Ovary (tissue), 9 donors: ENCODE measurements around the gene TNNC1. TPM values are rescaled to one million over a fixed set of nuclear protein-coding genes. Genes with fewer than 3 reads are reported as not detected.

Experiments
- DNase-seq, 5 donors: peaks; one replicate each; pipeline ENCODE4 v3.0.0-alpha.2; 2019 to 2020
- H3K27ac ChIP-seq, 2 donors: fragments of 200-600 bp; one replicate each; pipeline versions ENCODE4 v1.5.1 to v1.8.0; 2019 to 2022
- H3K27me3 ChIP-seq: fragments of 200-600 bp; one replicate; pipeline ENCODE4 v1.8.0; 2022
- H3K36me3 ChIP-seq: fragments of 200-600 bp; sonication (generic); one replicate; pipeline ENCODE4 v1.5.1; 2019
- H3K4me1 ChIP-seq: one replicate; pipeline ENCODE4 v1.8.1; 2013; ENCODE audit warnings: mild to moderate bottlenecking, moderate library complexity; ENCODE audit not compliant: insufficient read depth
- H3K4me3 ChIP-seq: fragments of 200-600 bp; sonication (generic); one replicate; pipeline ENCODE4 v1.5.1; 2017
- H3K9me3 ChIP-seq, 2 donors: fragments of 200-600 bp in 1 of 2; sonication (generic) in 1 of 2; one replicate each; pipeline versions ENCODE4 v1.5.1 to v1.8.1; 2013 to 2019; ENCODE audit warnings: mild to moderate bottlenecking in 1 of 2, moderate library complexity in 1 of 2
- CTCF ChIP-seq, 3 donors: fragments of 450-650 bp in 2 of 3; fragments of 200-600 bp in 1 of 3; IDR thresholded peaks; one replicate each; pipeline versions ENCODE4 v1.5.1 to v1.8.0; 2016 to 2022; ENCODE audit warnings: antibody characterized with exemption in 3 of 3, mild to moderate bottlenecking in 1 of 3
- EP300 ChIP-seq: sonication (generic); formaldehyde crosslinking; IDR thresholded peaks from one replicate; pipeline ENCODE4 v1.6.1; 2017; ENCODE audit warnings: antibody characterized with exemption
- POLR2A ChIP-seq: fragments of 450-650 bp; IDR thresholded peaks from one replicate; pipeline ENCODE4 v1.6.1; 2017; ENCODE audit warnings: antibody characterized with exemption, mild to moderate bottlenecking, moderate library complexity
- WGBS, 3 donors: extraction: QIAGEN DNeasy Blood & Tissue Kit in 1 of 3; methylation state at CpG; one replicate each; pipeline versions ENCODE4 v1.1.5 to v1.1.7; 2013 to 2017; 5-methylcytosine and 5-hydroxymethylcytosine counted together
- intact Hi-C, 4 donors: fragments of 100-400 bp; cut with DNase I; formaldehyde crosslinking; loops; one replicate each; pipeline versions ENCODE4 v1.11.0 to v1.15.1; 2022 to 2023
- polyA plus RNA-seq, 2 donors: library from polyadenylated mRNA; stranded (reverse); fragments of 200-250 nt in 1 of 2; fragments of 350-450 nt in 1 of 2; fragmentation: Illumina TruSeq in 1 of 2; extraction: RNeasy Lipid Tissue Mini Kit (QIAGEN cat#74804) in 1 of 2; gene quantifications; one replicate each; pipeline ENCODE4 v1.2.3, GENCODE V29; 2013 to 2014
- total RNA-seq, 7 donors: library from RNA; depleted of rRNA in 2 of 7; stranded (reverse); fragments of >200 nt in 2 of 7; fragmentation: NEBNext Ultra II Directional in 3 of 7; extraction: Animal tissue kit (Norgen Biotek cat#: 25700) in 3 of 7; gene quantifications; one replicate each; pipeline versions ENCODE4 v1.1.0 to v1.2.4, GENCODE V29; 2016 to 2023
- donor health status: DM: no; HTN: no; CAD: no; lungs with moderate emphysema.
- donor health status: DM: no; HTN: no; CAD: no.
- donor health status: Bipolar disorder and iron deficiency.
- donor health status: DM: yes; HTN: yes; CAD: no.
- donor health status: DM: no; HTN: no; CAD: no.
- donor health status: DM: yes; HTN: yes; CAD: no.

TNNC1 gene
- total and polyA plus RNA-seq, 9 donors = 0.31 to 2.3 (median 1.0) TPM

GRCh38 chr3:52480768-52481715 lies 27.2 kb upstream of the TNNC1 start:
- H3K27ac ChIP-seq = peak overlapping the region in 1 of 2 donors; percentile 52
- H3K27me3 ChIP-seq = no peaks in the 10 kb centered on the region
- H3K36me3 ChIP-seq = no peaks in the 10 kb centered on the region
- no peaks in the 10 kb centered on the region for H3K9me3 ChIP-seq
- TF ChIP-seq EP300 (no peak), POLR2A (no peak), CTCF (IDR thresholded peaks at IDR 0.05) (no peak)
- peaks cover 31% of the 10 kb centered on the region for H3K4me1 ChIP-seq
- 29 to 52% (median 31%) methylated on average over 27 of the region's 27 CpGs for WGBS, 3 donors
- peak in 3 of 5 donors; percentile 68 to 74 (median 68) for DNase-seq
- no peak overlapping the region for H3K4me3 ChIP-seq
- intact Hi-C loops = no loop called here

- no peak for DNase-seq
- Histone ChIP-seq H3K4me1 (peaks cover 24% of the 10 kb centered on the region), H3K27ac (peak overlapping the region in 1 of 2 donors; percentile 52)
These were observed 26.2 kb upstream of the TNNC1 start for GRCh38 chr3:52479877-52480575.

GRCh38 chr3:52479037-52479876 lies 25.4 kb upstream of the TNNC1 start:
- Histone ChIP-seq H3K9me3 (no peaks in the 10 kb centered on the region), H3K36me3 (no peaks in the 10 kb centered on the region), H3K27ac (no peak overlapping the region), H3K4me3 (no peak overlapping the region), H3K4me1 (peaks cover 17% of the 10 kb centered on the region), H3K27me3 (no peaks in the 10 kb centered on the region)
- DNase-seq = no peak
- WGBS, 3 donors = 95 to 98% (median 96%) methylated on average over 7 of the region's 7 CpGs
- no peak for TF ChIP-seq CTCF (IDR thresholded peaks at IDR 0.05)
- TF ChIP-seq EP300 = no peak
- intact Hi-C loops = no loop called here

More at GRCh38 chr3:52479877-52480575, 26.2 kb upstream of the TNNC1 start:
- no peak overlapping the region for H3K4me3 ChIP-seq
- H3K36me3 ChIP-seq = no peaks in the 10 kb centered on the region
- intact Hi-C loops = no loop called here
- WGBS, 3 donors = 69 to 82% (median 80%) methylated on average over 15 to 16 of the region's 16 CpGs
- no peak for TF ChIP-seq EP300
- no peak for TF ChIP-seq CTCF (IDR thresholded peaks at IDR 0.05)
- TF ChIP-seq POLR2A = no peak
- no peaks in the 10 kb centered on the region for H3K27me3 ChIP-seq
- H3K9me3 ChIP-seq = no peaks in the 10 kb centered on the region

- no peak for TF ChIP-seq POLR2A
- H3K27me3 ChIP-seq = no peaks in the 10 kb centered on the region
- WGBS, 3 donors = 96 to 98% (median 97%) methylated on average over 6 of the region's 6 CpGs
- H3K36me3 ChIP-seq = no peaks in the 10 kb centered on the region
- H3K4me3 ChIP-seq = no peak overlapping the region
- H3K9me3 ChIP-seq = no peaks in the 10 kb centered on the region
- DNase-seq = no peak
- H3K27ac ChIP-seq = no peak overlapping the region
- peaks cover 13% of the 10 kb centered on the region for H3K4me1 ChIP-seq
- intact Hi-C loops = no loop called here
These were observed 23.9 kb upstream of the TNNC1 start for GRCh38 chr3:52477796-52478095.
